ENCODE results near the gene OPHN1.

DNA sequence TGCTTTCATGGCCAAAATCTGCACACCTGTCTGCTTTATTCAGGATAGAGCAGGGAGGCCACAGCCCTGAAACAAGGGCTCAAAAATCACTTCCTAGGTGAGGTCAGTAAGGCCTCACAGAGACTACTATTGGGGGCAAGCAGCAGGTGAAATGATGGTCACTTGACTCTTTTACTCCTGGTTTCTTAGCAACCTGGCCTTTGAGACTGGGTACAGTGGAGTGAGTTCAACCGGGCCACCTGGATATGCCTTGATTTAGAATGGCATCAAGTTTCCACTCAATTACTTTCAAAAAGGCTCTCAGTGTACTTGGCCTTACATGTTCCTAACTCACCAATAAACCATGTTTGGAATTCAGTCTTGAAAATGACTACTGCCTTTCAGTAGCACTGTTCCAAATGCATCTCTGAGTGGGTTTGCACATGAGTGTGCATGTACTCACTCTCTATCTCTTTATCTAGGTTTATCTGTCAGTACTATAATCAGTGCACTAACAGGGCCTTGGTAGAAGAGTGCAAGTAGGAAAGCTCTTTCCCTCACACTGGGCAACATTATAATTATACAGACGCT is 388.2 kb downstream of the OPHN1 start:
- TF ChIP-seq, protein P1, sequence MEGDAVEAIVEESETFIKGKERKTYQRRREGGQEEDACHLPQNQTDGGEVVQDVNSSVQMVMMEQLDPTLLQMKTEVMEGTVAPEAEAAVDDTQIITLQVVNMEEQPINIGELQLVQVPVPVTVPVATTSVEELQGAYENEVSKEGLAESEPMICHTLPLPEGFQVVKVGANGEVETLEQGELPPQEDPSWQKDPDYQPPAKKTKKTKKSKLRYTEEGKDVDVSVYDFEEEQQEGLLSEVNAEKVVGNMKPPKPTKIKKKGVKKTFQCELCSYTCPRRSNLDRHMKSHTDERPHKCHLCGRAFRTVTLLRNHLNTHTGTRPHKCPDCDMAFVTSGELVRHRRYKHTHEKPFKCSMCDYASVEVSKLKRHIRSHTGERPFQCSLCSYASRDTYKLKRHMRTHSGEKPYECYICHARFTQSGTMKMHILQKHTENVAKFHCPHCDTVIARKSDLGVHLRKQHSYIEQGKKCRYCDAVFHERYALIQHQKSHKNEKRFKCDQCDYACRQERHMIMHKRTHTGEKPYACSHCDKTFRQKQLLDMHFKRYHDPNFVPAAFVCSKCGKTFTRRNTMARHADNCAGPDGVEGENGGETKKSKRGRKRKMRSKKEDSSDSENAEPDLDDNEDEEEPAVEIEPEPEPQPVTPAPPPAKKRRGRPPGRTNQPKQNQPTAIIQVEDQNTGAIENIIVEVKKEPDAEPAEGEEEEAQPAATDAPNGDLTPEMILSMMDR (IDR thresholded peaks at IDR 0.05; ENCODE audit: insufficient read depth, low read depth, low read length) = no peak
- no peak for TF ChIP-seq EZH2 (IDR thresholded peaks at IDR 0.05; ENCODE audit: insufficient read depth, low read length)
